GM19438 (cell line): ENCODE results near the gene FKBP5.

Source experiments
- ATAC-seq: cut with Tn5 transposase; IDR thresholded peaks from one replicate; pipeline ENCODE4 v1.9.1; 2021; ENCODE audit warnings: low read depth; ENCODE audit not compliant: unreplicated experiment

The FKBP5 gene

DNA sequence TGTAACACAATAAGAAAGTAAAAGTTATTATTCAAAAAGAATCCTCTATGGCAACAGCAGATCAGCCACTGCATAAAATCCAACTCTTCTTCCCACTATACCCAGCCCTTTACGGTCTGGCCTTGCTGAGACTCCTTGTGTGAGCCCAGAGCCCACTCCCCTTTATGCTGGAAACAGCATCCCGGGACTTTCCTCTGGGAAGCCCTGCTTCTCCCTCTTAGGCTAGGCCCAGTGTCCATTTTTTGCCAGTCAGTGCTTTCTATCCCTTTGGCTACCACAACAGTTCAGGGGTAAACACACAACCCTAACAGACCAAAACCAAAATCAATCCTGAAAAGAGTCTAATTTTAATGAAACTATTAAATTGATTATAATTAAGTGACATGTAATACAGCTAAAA lies 20.6 kb downstream of the FKBP5 start:
- ATAC-seq, result no peak

DNA sequence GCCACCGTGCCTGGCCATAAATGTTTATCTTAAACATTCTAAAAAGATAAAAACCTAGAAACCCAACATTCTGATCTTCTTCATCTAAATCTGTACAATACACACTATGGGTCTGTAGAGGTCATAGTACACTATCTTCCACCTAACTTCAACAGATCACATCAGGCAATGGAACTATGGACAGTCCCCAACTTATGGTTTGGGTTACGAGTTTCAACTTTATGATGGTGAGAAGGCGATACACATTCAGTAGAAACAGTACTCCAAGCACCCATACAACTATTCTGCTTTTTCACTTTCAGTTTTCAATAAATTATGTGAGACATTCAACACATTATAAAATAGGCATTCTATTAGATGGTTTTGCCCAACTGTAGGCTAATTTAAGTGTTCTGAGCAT lies 23.1 kb downstream of the FKBP5 start:
- no peak for ATAC-seq

DNA sequence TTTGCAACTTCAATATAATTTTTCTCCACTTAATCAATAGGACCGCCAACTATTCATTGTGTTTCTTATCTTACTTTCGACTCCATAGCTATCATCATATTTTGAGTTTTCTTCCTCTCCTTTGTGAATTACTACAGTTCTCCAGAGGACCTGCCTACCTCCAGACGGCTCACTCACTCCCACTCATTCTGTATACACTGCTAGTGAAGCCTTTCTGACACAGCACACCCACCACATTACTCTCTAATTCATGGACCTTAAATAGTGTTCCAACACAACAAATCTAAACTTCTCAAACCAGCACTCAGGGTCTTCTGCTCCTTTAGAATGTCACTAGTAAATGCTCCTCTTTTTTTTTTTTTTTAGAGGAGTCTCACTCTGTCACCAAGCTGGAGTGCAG lies 23.8 kb downstream of the FKBP5 start:
- ATAC-seq, result no peak

DNA sequence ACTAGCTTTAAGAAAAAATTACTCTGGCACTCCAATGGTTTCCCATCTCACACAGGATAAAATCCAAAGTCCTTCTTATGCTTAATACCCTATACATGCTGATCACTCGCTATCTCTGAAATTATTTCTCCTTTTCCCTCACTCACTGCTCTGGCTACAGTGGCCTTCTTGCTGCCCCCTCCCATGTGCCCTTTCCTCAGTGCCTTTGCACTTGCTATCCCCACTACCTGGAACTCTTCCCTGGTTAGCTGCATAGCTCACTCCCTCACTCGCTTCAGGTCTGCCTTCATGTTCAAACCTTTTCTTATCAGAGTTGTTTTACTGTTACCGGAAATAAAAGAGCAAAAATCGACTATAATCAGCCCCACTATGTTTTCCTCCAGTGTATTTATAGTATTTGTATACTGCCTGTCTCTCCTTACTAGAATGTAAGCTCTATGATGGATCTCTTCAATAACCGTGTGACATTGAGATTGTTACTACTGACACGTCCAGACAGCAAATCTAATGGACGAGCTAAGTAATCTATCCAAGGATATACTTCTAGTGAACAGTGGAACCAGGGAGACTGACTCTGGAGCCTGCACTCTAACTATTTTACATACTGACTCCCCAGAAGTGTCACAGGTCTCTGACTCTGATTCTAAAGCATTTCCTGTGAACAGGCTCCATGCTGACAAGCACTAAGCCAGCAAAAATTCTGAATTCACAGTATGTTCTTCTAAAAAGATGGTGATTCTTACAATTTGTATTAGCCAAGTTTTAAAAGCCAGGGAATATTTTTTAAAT lies 25.1 kb downstream of the FKBP5 start:
- ATAC-seq, result no peak

DNA sequence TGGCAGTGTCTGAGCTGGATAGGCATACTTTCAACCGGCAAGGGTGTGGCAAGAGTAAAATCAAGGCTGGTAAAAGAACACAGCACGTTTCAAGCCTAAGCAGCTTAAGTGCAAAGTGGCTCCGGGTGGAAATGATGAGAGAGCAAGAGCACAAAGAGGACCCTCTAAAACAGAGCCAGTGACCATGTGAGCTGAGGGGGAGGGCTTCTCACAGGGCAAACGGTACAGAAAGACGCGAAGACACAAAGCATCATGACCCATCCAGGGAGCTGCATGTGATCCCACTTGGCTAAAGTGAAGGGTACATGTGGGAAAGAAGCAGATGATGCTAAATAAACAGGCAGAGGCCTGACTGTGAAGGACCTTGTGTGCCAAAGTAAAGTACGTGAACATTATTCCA lies 25.7 kb downstream of the FKBP5 start:
- ATAC-seq, result no peak

DNA sequence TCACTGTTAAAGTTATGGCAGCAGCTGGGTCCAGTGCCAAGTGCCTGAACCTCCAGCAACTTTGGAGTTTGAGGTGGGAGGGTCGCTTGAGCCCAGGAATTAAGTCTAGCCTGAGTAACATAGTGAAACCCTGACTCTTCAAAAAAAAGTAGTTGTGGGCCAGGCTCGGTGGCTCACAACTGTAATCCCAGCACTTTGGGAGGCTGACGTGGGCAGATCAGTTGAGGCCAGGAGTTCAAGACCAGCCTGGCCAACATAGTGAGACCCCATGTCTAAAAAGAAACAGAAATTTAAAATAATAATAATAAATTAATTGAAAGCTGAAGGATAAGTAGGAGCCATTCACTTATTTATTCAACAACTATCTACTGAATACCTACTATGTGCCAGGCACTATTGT lies 33.8 kb downstream of the FKBP5 start:
- ATAC-seq, result no peak

DNA sequence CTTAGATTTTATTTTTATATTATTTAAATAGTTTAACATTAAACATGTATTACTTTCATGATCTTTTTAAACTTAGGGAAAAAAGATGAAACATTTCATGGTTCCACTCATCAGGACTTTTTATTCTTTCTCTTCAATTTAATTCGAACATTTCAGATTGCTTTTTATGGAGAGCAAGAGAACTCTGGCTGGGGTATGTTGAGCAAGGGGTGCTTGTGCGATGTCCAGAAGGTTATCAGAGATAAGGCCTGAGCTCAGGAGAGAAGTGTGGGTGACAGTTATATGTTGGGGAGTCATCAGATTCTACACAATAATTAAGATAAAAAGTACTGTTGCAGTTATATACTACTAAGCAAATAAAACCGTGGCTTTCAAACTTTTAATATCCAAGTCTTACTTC lies 37.5 kb downstream of the FKBP5 start:
- no peak for ATAC-seq

DNA sequence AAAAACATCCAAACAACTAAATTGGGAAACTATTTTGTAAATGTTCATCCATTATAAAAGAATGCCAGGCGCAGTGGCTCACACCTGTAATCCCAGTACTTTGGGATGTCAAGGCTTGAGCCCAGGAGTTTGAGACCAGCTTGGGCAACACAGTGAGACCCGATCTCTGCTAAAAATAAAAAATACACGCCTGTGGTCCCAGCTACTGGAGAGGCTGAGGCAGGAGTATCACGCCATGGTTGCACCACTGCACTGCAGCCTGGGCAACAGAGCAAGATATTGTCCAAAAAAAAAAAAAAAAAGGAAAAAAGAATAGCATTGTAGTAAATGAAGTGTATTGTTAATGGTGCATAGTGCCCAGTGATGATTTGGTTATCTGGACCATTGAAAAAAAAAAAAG lies 38.7 kb downstream of the FKBP5 start:
- ATAC-seq, result no peak

DNA sequence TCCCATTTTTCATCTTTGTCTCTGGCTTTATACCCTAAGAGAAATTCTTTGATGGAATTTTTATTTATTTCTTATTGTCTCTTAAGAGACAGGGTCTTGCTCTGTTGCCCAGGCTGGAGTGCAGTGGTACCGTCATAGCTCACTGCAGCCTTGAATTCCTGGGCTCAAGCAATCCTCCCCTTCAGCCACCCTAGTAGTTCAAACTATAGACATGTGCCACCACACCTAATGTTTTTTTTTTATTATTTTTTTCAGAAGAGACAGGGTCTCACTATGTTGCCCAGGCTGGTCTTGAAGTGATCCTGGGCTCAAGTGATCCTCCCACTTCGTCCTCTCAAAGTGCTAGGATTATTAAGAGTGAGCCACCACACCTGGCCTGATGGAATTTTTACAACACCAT lies 40.5 kb downstream of the FKBP5 start:
- no peak for ATAC-seq

DNA sequence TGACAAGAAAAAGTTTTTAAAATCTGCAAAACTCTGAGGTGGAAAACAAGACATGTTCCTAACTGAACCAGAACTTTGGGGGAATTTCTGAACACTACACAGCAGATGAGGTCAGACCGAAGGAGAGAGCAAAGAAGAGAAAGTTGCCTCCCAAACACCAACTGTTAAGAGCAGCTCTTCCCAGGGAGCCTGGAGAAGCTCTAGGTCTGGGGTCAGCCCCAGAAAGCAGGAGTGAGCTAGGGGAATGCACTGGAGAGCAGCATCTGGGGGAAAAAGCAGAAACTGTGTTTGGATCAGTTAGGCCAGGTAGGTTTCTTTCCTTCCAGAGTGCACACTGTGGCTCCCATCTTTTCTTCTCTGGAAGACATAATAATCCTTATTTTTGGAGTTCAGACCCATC lies 41.3 kb downstream of the FKBP5 start:
- ATAC-seq, result no peak

DNA sequence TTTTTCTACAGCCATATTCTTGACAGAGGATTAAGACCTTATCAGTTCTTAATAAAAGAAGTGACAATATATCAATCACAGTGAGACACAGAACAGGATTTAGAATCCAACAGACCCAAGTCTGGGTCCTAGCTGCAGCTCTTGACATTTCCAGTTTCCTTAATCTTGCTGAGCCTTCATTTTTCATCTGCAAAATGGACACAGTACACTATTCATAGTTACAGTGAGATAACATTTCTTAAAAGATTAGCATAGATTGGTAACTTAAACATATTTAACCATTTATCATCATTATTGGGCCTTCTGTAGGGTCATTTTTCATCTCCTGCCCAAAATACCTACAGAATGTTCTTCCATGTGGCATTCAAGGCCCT lies 45.6 kb downstream of the FKBP5 start:
- ATAC-seq, result no peak

DNA sequence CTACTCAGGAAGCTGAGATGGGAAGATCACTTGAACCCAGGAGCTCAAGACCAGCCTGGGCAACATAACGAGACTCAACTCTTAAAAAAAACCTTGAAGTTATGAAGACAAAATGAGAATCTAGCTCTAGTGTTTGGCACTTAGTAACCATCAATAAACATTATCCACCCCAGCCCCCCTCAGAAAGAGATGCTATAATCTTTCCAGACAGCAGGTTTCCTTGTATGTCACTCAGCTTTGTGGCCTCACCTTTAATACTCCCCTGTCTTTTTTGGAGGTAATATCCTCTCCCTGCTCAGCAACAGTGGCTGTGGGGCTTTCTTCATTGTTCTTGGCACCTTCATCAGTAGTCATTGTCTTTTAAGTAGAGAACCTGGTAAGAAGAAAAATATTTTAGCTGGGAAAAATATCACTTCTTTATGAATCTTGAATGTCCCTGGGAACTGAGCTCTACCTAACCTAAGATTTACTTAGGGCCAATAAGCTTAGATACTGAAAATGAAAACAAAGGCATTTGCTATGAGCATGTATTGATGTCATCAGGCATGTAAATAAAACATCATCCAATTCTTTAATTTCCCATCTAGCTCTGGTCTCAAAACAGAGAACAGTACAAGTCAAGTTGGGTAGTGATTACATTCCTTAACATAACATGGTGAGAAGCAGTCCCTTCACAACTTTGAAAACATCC lies 46.1 kb downstream of the FKBP5 start:
- ATAC-seq, result no peak

DNA sequence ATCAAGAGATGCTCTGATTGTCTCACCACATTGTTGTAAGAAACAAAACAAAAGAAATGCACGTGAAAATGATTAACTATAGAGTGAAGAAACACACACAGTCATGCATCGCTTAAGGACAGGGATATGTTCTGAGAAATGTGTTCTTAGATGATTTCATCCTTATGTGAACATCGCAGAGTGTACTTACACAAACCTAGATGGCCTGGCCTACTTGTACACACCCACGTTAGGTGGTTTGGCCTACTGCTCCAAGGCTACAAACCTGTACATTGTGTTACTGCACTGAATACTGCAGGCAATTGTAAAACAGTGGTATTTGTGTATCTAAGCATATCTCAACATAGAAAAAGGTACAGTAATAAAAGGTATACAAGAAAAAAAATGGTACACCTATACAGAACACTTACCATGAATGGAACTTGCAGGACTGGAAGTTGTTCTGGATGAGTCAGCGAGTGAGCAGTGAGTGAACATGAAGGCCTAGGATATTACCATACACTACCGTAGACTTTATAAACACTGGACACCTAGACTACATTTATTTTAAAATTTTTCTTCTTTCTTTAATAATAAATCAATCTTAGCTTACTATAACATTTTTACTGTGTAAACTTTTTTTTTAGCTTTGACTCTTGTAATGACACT lies 48.6 kb downstream of the FKBP5 start:
- ATAC-seq, result no peak

DNA sequence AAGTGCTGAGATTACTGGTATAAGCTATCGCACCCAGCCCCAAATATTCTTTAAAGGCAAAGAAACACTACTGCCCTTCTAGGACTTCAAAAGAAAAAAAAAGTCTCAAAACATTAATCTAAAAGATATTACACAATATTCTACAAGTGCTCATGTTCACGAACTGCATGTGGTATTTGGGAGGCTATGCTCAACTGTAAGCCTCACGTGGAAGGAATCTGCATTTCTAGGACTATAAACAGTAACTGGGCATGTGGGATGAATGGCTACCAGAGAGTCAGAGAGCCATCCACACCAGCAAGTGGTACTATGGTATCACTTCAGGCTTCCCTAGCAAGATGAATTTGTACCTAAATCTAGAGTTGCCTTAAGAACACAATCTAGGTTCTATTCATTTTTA lies 50.0 kb downstream of the FKBP5 start:
- ATAC-seq, result no peak

DNA sequence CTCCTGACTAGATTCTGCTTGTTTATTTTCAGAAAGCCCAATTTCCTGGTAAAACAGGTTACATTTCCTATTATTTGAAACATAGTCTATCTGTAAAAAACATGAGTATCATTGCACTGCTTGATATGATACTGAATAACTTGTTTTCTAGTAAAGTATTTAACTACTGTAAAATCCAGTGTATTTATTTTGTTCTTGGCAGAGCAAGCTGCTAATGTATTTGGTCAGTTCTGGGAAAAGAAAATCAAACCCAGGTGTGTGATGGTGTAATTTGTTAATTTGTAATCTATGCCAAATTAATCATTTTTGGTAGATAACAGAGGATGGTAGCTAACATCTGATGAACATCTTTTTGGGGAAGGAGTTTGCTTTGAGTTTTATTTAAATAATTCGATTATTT lies 50.8 kb downstream of the FKBP5 start:
- ATAC-seq, result no peak

DNA sequence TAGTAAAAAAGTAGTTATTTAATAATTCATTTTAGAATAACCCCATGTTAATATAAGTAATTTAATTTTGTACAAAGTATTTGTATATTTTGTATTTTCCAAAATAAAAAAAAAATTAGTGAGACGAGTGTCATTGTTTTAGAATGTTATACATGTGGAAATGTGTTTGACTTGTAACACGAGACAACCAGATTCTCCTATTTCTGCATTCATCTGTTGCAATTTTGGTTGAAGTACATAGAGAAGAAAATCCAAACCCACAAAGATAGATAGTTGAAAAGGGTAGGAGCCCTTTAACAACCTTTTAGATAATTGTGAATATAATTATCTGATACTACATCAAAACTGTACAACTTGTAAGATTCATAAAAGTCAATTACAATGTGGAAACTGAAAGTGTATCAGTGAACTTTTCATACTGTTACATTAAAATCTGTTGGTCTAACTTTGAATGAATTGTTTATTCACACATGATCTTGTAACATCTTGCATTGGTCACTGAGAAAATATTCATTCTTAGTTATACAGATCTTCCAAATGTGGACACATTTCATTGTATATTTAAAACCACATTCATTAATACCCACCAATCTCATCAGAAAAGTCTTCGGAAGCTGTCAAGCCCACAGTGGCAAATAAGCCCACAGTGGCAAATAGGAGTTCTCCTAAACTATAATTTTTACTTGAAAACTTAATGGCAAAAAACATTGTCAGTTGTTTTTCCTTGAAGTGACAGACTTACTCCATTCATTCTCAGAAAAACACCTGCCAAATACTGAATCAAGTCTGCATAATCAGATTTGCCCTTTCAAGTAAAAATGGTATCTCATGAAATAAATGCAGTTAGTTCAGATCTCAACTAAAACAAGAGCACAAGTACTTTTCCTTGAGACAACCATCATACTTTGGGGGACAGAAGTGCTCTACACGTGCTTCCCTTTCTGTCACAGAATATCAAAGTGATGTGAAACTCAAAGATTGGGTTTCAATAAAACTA lies 52.8 kb downstream of the FKBP5 start:
- no peak for ATAC-seq

DNA sequence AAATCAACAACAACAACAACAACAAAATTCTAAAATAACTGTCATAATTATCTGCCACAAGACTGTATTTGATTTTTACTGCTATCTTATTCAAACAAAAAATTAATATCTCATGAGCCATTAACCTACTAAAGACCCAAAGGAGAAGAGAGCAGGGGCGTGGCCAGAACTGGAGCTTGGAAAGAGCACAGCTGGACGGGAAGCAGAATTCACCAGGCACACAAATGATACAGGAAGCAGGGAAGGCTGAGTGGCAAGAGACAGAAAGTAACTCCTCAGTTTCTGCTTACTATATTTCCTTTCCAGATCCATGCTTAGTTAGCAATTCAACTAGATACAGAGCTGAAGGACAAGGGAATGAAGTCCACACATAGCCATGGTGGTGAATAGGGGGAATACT lies 54.4 kb downstream of the FKBP5 start:
- no peak for ATAC-seq

DNA sequence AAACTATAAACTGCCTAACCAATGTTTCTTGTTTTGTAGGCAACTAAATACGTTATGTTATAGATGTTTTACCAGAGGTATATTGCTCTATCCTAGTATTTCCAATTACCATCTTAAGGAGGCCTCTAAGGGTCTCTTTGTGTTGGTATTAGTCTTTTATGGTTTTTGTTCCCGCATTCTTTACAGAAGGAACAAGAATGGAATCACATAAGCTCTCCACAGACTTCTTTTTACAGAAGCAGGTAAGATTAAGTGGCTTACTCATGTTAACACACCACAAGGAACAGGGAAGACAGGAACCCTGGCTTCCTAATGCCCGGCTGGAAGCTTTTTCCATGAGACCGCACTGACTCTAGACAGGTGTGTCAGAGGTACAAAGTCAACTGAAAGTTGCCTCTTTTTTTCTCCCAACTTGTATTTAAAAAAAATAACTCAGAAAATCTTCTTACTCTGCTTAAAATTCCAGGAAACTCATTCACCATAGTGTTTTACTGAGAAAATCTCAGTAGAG lies 55.1 kb downstream of the FKBP5 start:
- ATAC-seq, result no peak

DNA sequence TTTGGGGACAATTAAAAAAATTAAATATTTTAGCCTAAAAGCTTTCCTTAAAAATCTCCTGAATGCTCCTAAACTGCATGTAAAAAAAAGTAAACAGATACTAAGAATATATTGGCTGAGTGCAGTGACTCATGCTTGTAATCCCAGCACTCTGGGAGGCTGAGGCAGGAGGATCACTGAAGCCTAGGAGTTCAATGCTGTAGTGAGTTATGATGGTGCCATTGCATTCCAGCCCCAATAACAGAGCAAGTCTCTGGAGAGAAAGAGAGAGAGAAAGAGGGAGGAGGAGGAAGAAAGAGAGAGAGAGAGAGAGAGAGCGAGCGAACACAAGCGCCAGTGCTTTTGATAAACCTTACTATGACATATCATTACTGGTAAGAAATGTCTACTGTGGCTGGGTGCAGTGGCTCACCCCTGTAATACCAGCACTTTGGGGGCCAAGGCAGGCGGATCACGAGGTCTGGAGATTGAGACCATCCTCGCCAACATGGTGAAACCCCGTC lies 58.8 kb downstream of the FKBP5 start:
- ATAC-seq, result no peak

DNA sequence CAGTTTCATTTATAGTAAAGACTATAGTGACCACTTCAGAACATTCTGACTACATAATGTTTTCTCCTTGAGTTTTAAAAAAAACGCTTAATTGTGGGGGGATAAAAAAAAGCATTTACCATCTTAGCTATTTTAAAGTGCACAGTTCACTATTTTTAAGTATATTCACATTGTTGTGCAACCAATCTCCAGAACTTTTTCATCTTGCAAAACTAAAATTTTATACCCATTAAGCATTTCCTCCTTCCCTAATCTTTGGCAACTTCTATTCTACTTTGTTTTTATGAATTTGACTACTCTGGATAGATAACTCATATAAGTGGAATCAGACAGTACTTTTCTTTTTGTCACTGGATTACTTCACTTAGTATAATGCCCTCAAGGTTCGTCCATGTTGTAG lies 62.3 kb downstream of the FKBP5 start:
- no peak for ATAC-seq
